DOHH2 (cell line): ENCODE measurements around the gene ZNF112.

Experiments used
- EZH2phosphoT487 ChIP-seq: fragments of 200-600 bp; sonication (generic); IDR thresholded peaks from 2 replicates; pipeline ENCODE4 v1.6.1; 2017; ENCODE audit warnings: borderline replicate concordance, mild to moderate bottlenecking, antibody characterized with exemption, low read length, moderate library complexity, mixed read lengths
- TF ChIP-seq, protein P1 (sequence below): fragments of 200-600 bp; sonication (generic); IDR thresholded peaks from one replicate; pipeline ENCODE4 v1.5.1; 2014; ENCODE audit warnings: antibody characterized with exemption, mild to moderate bottlenecking, low read depth, low read length; ENCODE audit not compliant: poor library complexity, severe bottlenecking

DNA sequence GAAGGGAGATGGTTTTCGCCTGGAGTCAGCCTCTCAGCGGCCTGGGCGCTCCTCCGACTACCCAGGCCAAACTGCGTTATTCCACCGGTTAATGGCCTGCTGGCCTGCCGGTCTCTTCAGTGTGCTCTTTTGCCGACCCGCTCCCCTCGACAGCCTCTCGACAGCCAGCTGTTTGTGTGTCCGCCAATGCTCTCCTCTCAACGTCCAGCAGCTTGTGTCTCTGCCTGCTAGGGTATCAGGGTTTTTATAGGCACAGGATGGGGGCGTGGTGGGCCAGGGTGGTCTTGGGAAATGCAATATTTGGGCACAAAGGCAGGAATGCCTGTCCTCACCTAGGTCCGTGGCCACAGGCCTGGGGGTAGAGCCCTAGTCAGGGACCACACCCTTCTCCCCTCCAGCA, 50.2 kb downstream of the ZNF112 start:
- TF ChIP-seq, protein P1, sequence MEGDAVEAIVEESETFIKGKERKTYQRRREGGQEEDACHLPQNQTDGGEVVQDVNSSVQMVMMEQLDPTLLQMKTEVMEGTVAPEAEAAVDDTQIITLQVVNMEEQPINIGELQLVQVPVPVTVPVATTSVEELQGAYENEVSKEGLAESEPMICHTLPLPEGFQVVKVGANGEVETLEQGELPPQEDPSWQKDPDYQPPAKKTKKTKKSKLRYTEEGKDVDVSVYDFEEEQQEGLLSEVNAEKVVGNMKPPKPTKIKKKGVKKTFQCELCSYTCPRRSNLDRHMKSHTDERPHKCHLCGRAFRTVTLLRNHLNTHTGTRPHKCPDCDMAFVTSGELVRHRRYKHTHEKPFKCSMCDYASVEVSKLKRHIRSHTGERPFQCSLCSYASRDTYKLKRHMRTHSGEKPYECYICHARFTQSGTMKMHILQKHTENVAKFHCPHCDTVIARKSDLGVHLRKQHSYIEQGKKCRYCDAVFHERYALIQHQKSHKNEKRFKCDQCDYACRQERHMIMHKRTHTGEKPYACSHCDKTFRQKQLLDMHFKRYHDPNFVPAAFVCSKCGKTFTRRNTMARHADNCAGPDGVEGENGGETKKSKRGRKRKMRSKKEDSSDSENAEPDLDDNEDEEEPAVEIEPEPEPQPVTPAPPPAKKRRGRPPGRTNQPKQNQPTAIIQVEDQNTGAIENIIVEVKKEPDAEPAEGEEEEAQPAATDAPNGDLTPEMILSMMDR, result no peak
- no peak for TF ChIP-seq EZH2phosphoT487
